Epithelial cell of proximal tubule (primary cell): ENCODE results near the gene MATCAP1. TPM values are rescaled to one million over a fixed set of nuclear protein-coding genes. Genes with fewer than 3 reads are reported as not detected.

Experiments
- DNase-seq: peaks from one replicate; pipeline ENCODE4 v3.0.0-alpha.2; 2011; ENCODE audit warnings: low read depth
- H3K4me3 ChIP-seq: 2 replicates; pipeline ENCODE4 v1.5.1; 2011; ENCODE audit warnings: low read depth, mild to moderate bottlenecking, low read length
- CTCF ChIP-seq: conservative IDR thresholded peaks from 2 replicates; pipeline ENCODE4 v1.5.1; 2012; ENCODE audit warnings: low read depth, mild to moderate bottlenecking, low read length
- total RNA-seq: library from RNA; depleted of rRNA; stranded (reverse); fragments of >200 nt; gene quantifications from 2 replicates; pipeline ENCODE4 v1.2.3, GENCODE V29; 2015

The MATCAP1 gene
- total RNA-seq, 1 donor from 2014 or later = 11.4 TPM

GRCh38 chr16:67212766-67213165, 29.0 kb upstream of the MATCAP1 start:
- H3K4me3 ChIP-seq = no peak overlapping the region
- no peak for TF ChIP-seq CTCF
- no peak for DNase-seq

GRCh38 chr16:67211674-67212073, 27.9 kb upstream of the MATCAP1 start:
- no peak for DNase-seq
- TF ChIP-seq CTCF = no peak
- no peak overlapping the region for H3K4me3 ChIP-seq

- no peak for TF ChIP-seq CTCF
- H3K4me3 ChIP-seq = no peak overlapping the region
- DNase-seq = no peak
Measured at GRCh38 chr16:67210069-67210937, 26.5 kb upstream of the MATCAP1 start.

GRCh38 chr16:67209565-67209964, 25.8 kb upstream of the MATCAP1 start:
- DNase-seq = no peak
- no peak for TF ChIP-seq CTCF
- H3K4me3 ChIP-seq = no peak overlapping the region

GRCh38 chr16:67208154-67208896, 24.6 kb upstream of the MATCAP1 start:
- H3K4me3 ChIP-seq = no peak overlapping the region
- no peak for DNase-seq
- TF ChIP-seq CTCF = no peak

- no peak for DNase-seq
- H3K4me3 ChIP-seq = no peak overlapping the region
- TF ChIP-seq CTCF = no peak
Measured at GRCh38 chr16:67207249-67208091, 23.7 kb upstream of the MATCAP1 start.
